GM12891 (cell line): ENCODE data around the gene HMGB4.

Experiments
- POLR2A ChIP-seq: IDR thresholded peaks from 2 replicates; pipeline ENCODE4 v1.6.1; 2011; ENCODE audit warnings: low read depth, low read length, control low read depth
- POLR2AphosphoS5 ChIP-seq: IDR thresholded peaks from 2 replicates; pipeline ENCODE4 v1.6.1; 2011; ENCODE audit warnings: low read depth, low read length, control low read depth
- POU2F2 ChIP-seq: IDR thresholded peaks from 2 replicates; pipeline ENCODE4 v1.6.1; 2011; ENCODE audit warnings: low read depth, mild to moderate bottlenecking, control low read depth, low read length, moderate library complexity
- SPI1 ChIP-seq: IDR thresholded peaks from 2 replicates; pipeline ENCODE4 v1.6.1; 2011; ENCODE audit warnings: low read depth, low read length, control low read depth
- TAF1 ChIP-seq: IDR thresholded peaks from 2 replicates; pipeline ENCODE4 v1.6.1; 2011; ENCODE audit warnings: low read depth, low read length, control low read depth

DNA sequence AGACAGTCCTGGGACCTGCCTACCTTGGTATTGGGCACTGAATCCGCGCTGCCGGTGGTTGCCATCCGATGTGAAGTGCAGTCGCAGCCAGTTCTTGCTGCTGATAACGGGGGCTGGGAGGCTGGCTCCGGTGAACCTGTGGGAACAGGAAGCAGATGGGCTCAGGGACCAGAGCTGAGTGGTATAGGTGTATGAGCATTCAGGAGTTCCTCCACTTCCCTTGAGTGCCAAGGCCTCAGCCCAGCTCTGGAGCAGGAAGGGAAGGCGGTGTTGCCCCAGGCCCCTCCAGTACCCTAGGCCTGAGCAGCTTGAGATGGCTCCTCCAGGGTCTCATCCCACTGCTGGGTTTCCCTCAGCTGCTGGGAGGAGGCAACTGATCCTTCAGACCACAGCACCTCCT, 17.0 kb upstream of the HMGB4 start:
- TF ChIP-seq POLR2A (no peak), POLR2AphosphoS5 (no peak), TAF1 (no peak), SPI1 (no peak), POU2F2 (no peak)
